ENCODE results near the gene ABR.

DNA sequence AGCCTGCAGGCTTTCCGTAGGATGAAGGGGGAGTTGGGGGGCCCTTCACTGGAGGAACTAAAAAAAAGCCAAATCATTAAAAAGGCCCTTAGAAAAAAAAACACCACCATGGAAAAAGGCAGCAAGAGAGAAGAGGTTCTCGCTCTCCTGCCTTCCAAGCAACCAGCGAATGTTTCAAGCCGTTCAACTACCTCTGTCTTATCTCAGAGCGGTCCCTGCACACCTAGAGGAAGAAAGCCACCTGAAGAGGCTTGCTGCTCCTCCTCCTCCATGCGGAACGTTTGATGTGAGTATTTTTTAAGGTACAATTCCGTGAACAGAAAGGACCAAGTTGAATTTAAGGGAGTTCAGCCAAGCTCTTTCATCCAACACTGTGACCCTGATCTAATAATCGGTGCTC lies 209.4 kb downstream of the ABR start:
- no peak for TF ChIP-seq POLR2A (IDR thresholded peaks at IDR 0.05)
- TF ChIP-seq, protein P1, sequence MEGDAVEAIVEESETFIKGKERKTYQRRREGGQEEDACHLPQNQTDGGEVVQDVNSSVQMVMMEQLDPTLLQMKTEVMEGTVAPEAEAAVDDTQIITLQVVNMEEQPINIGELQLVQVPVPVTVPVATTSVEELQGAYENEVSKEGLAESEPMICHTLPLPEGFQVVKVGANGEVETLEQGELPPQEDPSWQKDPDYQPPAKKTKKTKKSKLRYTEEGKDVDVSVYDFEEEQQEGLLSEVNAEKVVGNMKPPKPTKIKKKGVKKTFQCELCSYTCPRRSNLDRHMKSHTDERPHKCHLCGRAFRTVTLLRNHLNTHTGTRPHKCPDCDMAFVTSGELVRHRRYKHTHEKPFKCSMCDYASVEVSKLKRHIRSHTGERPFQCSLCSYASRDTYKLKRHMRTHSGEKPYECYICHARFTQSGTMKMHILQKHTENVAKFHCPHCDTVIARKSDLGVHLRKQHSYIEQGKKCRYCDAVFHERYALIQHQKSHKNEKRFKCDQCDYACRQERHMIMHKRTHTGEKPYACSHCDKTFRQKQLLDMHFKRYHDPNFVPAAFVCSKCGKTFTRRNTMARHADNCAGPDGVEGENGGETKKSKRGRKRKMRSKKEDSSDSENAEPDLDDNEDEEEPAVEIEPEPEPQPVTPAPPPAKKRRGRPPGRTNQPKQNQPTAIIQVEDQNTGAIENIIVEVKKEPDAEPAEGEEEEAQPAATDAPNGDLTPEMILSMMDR (IDR thresholded peaks at IDR 0.05): no peak

All from adrenal gland (tissue), 5 donors.